K562 (cell line): ENCODE results near the gene MBOAT7. TPM values are rescaled to one million over a fixed set of nuclear protein-coding genes. Genes with fewer than 3 reads are reported as not detected.

Source experiments
- ATAC-seq: fragments of 200-7000 bp; cut with Tn5 transposase; 3 replicates; pipeline ENCODE4 v1.9.1; 2020; ENCODE audit warnings: moderate library complexity
- BruUV-seq: library from RNA; stranded (reverse); fragments of 400-500 nt; replicated peaks from 2 replicates; lab custom pipeline; 2021; lab: Mats Ljungman, UMichigan
- CTCF ChIA-PET: fragments of 300-600 bp; formaldehyde crosslinking; extraction: SDS; loops from one replicate; lab custom pipeline; 2021; ENCODE audit warnings: low intra/inter-chr PET ratio; lab: Yijun Ruan, JAX
- POLR2A ChIA-PET: fragments of 300-600, 350-650 bp; sonication (Branson Sonifier 250); formaldehyde crosslinking; extraction: SDS; loops from one replicate; lab custom pipeline; 2021; ENCODE audit warnings: antibody characterized with exemption, inconsistent platforms; lab: Yijun Ruan, JAX
- DNase-seq, 4 experiments: peaks; one replicate each; pipeline versions ENCODE4 v3.0.0 to v3.0.0-alpha.2; 2011 to 2018; ENCODE audit warnings: low spot score in 3 of 4, mixed read lengths in 3 of 4; ENCODE audit errors: extremely low read depth in 1 of 4
- FAIRE-seq: peaks from 2 replicates; lab custom pipeline; 2011; peaks lifted over from hg19 to GRCh38; lab: Jason Lieb, UNC
- H2AFZ ChIP-seq: 2 replicates; pipeline ENCODE4 v1.6.0; 2011; ENCODE audit warnings: low read depth, low read length, control low read depth, inconsistent platforms
- H3K27ac ChIP-seq: fragments of 200-600 bp; 3 replicates; pipeline ENCODE4 v1.8.0; 2011; ENCODE audit warnings: low read depth, mild to moderate bottlenecking, control low read depth, inconsistent platforms, low read length, moderate library complexity, mixed read lengths; ENCODE audit errors: extremely low read depth
- H3K27me3 ChIP-seq, 2 experiments: fragments of 300-600 bp in 1 of 2; 2 replicates in 1 of 2; 3 replicates in 1 of 2; pipeline versions ENCODE4 v1.6.0 to v1.8.0; 2011; ENCODE audit warnings: inconsistent platforms in 2 of 2, low read length in 2 of 2, mild to moderate bottlenecking in 1 of 2, mixed read lengths in 1 of 2, moderate library complexity in 1 of 2; ENCODE audit not compliant: control insufficient read depth in 2 of 2, insufficient read depth in 2 of 2
- H3K36me3 ChIP-seq: fragments of 300-600 bp; 3 replicates; pipeline ENCODE4 v1.8.0; 2011; ENCODE audit warnings: mild to moderate bottlenecking, low read length, inconsistent platforms; ENCODE audit not compliant: control insufficient read depth, insufficient read depth
- H3K4me1 ChIP-seq, 2 experiments: fragments of 200-600 bp in 1 of 2; replicated peaks in 1 of 2; 2 replicates in 1 of 2; 3 replicates in 1 of 2; pipeline versions ENCODE4 v1.5.1 to v1.8.0; 2011; ENCODE audit warnings: inconsistent platforms in 2 of 2, low read length in 2 of 2, mild to moderate bottlenecking in 1 of 2, mixed read lengths in 1 of 2, moderate library complexity in 1 of 2; ENCODE audit not compliant: control insufficient read depth in 2 of 2, insufficient read depth in 2 of 2
- H3K4me2 ChIP-seq: 2 replicates; pipeline ENCODE4 v1.6.1; 2011; ENCODE audit warnings: low read length, control low read depth, inconsistent platforms, mixed read lengths; ENCODE audit not compliant: insufficient read depth
- H3K4me3 ChIP-seq: fragments of 200-600 bp; sonication (generic), shearing (Covaris generic); 2 replicates; pipeline ENCODE4 v1.5.1; 2016; ENCODE audit warnings: control low read depth, inconsistent platforms
- H3K79me2 ChIP-seq: fragments of 200-600 bp; 3 replicates; pipeline ENCODE4 v1.8.0; 2011; ENCODE audit warnings: low read length, inconsistent platforms; ENCODE audit not compliant: control insufficient read depth, insufficient read depth
- H3K9ac ChIP-seq, 2 experiments: 2 replicates each; pipeline versions ENCODE4 v1.6.0 to v1.6.1; 2011; ENCODE audit warnings: low read depth in 2 of 2, low read length in 2 of 2, control low read depth in 1 of 2, inconsistent platforms in 1 of 2, mild to moderate bottlenecking in 1 of 2, mixed read lengths in 1 of 2; ENCODE audit not compliant: insufficient read depth in 1 of 2
- H3K9me1 ChIP-seq: one replicate; pipeline ENCODE4 v1.6.0; 2011; ENCODE audit warnings: inconsistent platforms, mild to moderate bottlenecking, low read length, moderate library complexity; ENCODE audit not compliant: control insufficient read depth, insufficient read depth
- H3K9me3 ChIP-seq: replicated peaks from 2 replicates; pipeline ENCODE4 v1.5.1; 2011; ENCODE audit warnings: low read depth, low read length, inconsistent platforms; ENCODE audit not compliant: control insufficient read depth, insufficient read depth
- H4K20me1 ChIP-seq: replicated peaks from 2 replicates; pipeline ENCODE4 v1.6.1; 2011; ENCODE audit warnings: low read length, inconsistent platforms, mixed read lengths; ENCODE audit not compliant: control insufficient read depth, insufficient read depth
- ELF2 ChIP-seq: fragments of 250-450 bp; sonication (Bioruptor Pico); IDR thresholded peaks from 2 replicates; pipeline ENCODE4 v1.5.0; 2021; ENCODE audit warnings: mild to moderate bottlenecking
- ETS2 ChIP-seq: IDR thresholded peaks from 2 replicates; pipeline ENCODE4 v1.6.1; 2016; ENCODE audit warnings: borderline replicate concordance, missing genetic modification characterization, mild to moderate bottlenecking, moderate library complexity, missing compliant biosample characterization; ENCODE audit not compliant: poor library complexity, severe bottlenecking
- HNRNPK ChIP-seq: fragments of 200-400 bp; formaldehyde crosslinking; IDR thresholded peaks from one replicate; pipeline ENCODE4 v1.6.1; 2018; ENCODE audit warnings: mild to moderate bottlenecking, low read depth, low read length; ENCODE audit not compliant: poor library complexity, severe bottlenecking
- MAFF ChIP-seq: IDR thresholded peaks from 2 replicates; pipeline ENCODE4 v1.6.1; 2012; ENCODE audit warnings: low read length, improper control_type of control experiment
- PCBP2 ChIP-seq: fragments of 200-400 bp; formaldehyde crosslinking; IDR thresholded peaks from 2 replicates; pipeline ENCODE4 v1.6.1; 2018; ENCODE audit warnings: low read length, low read depth, mild to moderate bottlenecking, moderate library complexity; ENCODE audit not compliant: poor library complexity, severe bottlenecking
- PREB ChIP-seq: sonication (generic); formaldehyde crosslinking; IDR thresholded peaks from 2 replicates; pipeline ENCODE4 v1.8.1; 2023; ENCODE audit warnings: mild to moderate bottlenecking, missing genetic modification reagents
- RBM22 ChIP-seq: fragments of 200-400 bp; formaldehyde crosslinking; IDR thresholded peaks from 2 replicates; pipeline ENCODE4 v1.6.1; 2018; ENCODE audit warnings: low read length, low read depth; ENCODE audit not compliant: poor library complexity, severe bottlenecking
- ZNF212 ChIP-seq: fragments of 450-650 bp; formaldehyde crosslinking; IDR thresholded peaks from 2 replicates; pipeline ENCODE4 v1.4.0; 2020; ENCODE audit warnings: mild to moderate bottlenecking
- WGBS: fragments of 100-300 bp; shearing (Covaris generic); methylation state at CpG from one replicate; pipeline ENCODE4 v1.1.6; 2016; ENCODE audit warnings: low coverage, mixed read lengths; ENCODE audit not compliant: insufficient coverage; ENCODE audit errors: missing lambda C conversion rate; 5-methylcytosine and 5-hydroxymethylcytosine counted together
- in situ Hi-C: fragments of 300-500 bp; cut with MboI; formaldehyde crosslinking; loops from 4 replicates; pipeline ENCODE4 v1.15.0; 2018; ENCODE audit warnings: inconsistent platforms, mixed read lengths
- intact Hi-C: fragments of 100-400 bp; cut with micrococcal nuclease; formaldehyde crosslinking; loops from 2 replicates; pipeline ENCODE4 v1.14.2; 2022
- polyA plus RNA-seq, 8 experiments: library from polyadenylated mRNA; depleted of rRNA in 4 of 8; stranded (reverse) in 5 of 8; unstranded in 3 of 8; fragments of >200 nt; fragmentation: Nextera tagmentation in 2 of 8; fragmentation: Illumina TruSeq in 1 of 8; extraction: Ambion mirVana in 2 of 8; extraction: Trizol in 1 of 8; gene quantifications; 2 replicates each; pipeline versions ENCODE4 v1.2.1 to v1.2.3, GENCODE V29; 2011 to 2014; ENCODE audit warnings: inconsistent platforms in 1 of 8, missing spikeins in 1 of 8
- total RNA-seq, 7 experiments: library from RNA; depleted of rRNA in 6 of 7; stranded (reverse); fragments of >200 nt in 6 of 7; fragmentation: Illumina TruSeq in 2 of 7; extraction: Trizol in 2 of 7; gene quantifications; 2 replicates each; pipeline versions ENCODE4 v1.2.1 to v1.2.3, GENCODE V29; 2011 to 2021; ENCODE audit warnings: low replicate concordance in 1 of 7
- TF ChIP-seq, protein P1 (sequence below): fragments of 250-450 bp; sonication (Bioruptor Pico); IDR thresholded peaks from 2 replicates; pipeline ENCODE4 v1.4.0; 2020; ENCODE audit warnings: mild to moderate bottlenecking

MBOAT7 gene
- total and polyA plus RNA-seq, 9 of the 15 experiments (the other 6 are each of a cell fraction or from before 2014, with no cell fraction given), result 1.4 to 153 (median 56.1) TPM

DNA sequence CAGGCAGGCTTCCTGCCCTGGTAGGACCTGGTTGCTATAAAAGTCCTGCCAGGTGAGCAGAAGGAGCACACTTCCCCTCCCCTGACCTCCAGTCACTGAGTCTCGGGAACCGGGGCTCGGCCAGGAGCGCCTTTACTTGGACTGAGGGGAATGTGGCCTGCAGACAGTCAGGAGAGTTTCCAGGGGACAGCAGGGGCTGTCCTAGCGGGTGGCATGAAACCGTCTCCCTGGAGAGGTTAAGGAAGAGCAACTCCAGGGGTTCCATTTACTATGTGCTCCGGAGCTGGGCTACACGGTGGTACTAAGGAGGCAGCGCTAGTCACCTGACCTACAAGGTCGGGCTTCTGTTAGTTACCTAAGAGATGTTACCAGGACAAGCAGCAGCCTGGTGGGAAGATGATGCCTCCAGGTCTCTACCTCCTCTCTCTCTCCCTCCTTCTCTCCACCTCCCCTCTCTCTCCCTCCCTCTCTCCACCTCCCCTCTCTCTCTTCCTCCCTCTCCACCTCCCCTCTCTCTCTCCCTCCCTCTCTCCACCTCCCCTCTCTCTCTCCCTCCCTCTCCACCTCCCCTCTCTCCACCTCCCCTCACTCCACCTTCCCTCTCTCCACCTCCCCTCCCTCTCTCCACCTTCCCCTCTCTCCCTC is 55.9 kb downstream of the MBOAT7 start (continued):
- TF ChIP-seq PCBP2 (peak; percentile 97), MAFF (no peak), ZNF212 (CRISPR knock-in tag) (no peak), RBM22 (peak; percentile 82), HNRNPK (peak; percentile 66), PREB (CRISPR knock-in tag) (no peak)
- TF ChIP-seq, protein P1, sequence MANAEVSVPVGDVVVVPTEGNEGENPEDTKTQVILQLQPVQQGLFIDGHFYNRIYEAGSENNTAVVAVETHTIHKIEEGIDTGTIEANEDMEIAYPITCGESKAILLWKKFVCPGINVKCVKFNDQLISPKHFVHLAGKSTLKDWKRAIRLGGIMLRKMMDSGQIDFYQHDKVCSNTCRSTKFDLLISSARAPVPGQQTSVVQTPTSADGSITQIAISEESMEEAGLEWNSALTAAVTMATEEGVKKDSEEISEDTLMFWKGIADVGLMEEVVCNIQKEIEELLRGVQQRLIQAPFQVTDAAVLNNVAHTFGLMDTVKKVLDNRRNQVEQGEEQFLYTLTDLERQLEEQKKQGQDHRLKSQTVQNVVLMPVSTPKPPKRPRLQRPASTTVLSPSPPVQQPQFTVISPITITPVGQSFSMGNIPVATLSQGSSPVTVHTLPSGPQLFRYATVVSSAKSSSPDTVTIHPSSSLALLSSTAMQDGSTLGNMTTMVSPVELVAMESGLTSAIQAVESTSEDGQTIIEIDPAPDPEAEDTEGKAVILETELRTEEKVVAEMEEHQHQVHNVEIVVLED (CRISPR knock-in tag), result no peak

- H3K9ac ChIP-seq, result no peak overlapping the region; a peak in 1 of 4 replicates
- H3K27me3 ChIP-seq, result no peaks in the 10 kb centered on the region
- no peaks in the 10 kb centered on the region for H3K9me3 ChIP-seq
- no peak for ATAC-seq
- no peak overlapping the region for H3K27ac ChIP-seq
- no peak for TF ChIP-seq ELF2 (CRISPR knock-in tag)
- no peak for TF ChIP-seq ETS2
- H4K20me1 ChIP-seq, result no peaks in the 10 kb centered on the region
- FAIRE-seq, result no peak
- ChIA-PET CTCF (no interaction called here), POLR2A (interaction anchor here (0.5 to 1.0 kb wide), 2 partner anchors 14 to 26 kb away, joined by 3 read pairs; partner anchors contain the start of genes PRPF31 and TFPT)
- no peak overlapping the region for H2AFZ ChIP-seq
- 97% methylated on average over 13 of the region's 20 CpGs for WGBS
- in situ Hi-C loops, result no loop called here
- no peaks in the 10 kb centered on the region; a peak in 2 of 5 replicates for H3K4me1 ChIP-seq
- DNase-seq, result no peak
- intact Hi-C loops, result no loop called here
- BruUV-seq, result no TSS peak
- no peaks in the 10 kb centered on the region for H3K79me2 ChIP-seq
- H3K4me3 ChIP-seq, result no peak overlapping the region
- no peaks in the 10 kb centered on the region for H3K9me1 ChIP-seq
- H3K36me3 ChIP-seq, result peaks cover 60% of the 10 kb centered on the region; the same call in 2 of the 3 replicates
- no peak overlapping the region for H3K4me2 ChIP-seq
Observed at GRCh38 chr19:54129617-54129996, 59.8 kb downstream of the MBOAT7 start.
